ACHN (cell line): ENCODE data around the gene COL4A1.

Source experiments
- DNase-seq: peaks from one replicate; pipeline ENCODE4 v3.0.0-alpha.2; 2015
- in situ Hi-C: cut with HindIII; loops from 2 replicates; pipeline ENCODE4 v1.10.0; 2017; ENCODE audit warnings: low sequenced_read_pairs, low pct_ligation_motif_present, low pct_unique_long_range_greater_than_20kb

The COL4A1 gene

DNA sequence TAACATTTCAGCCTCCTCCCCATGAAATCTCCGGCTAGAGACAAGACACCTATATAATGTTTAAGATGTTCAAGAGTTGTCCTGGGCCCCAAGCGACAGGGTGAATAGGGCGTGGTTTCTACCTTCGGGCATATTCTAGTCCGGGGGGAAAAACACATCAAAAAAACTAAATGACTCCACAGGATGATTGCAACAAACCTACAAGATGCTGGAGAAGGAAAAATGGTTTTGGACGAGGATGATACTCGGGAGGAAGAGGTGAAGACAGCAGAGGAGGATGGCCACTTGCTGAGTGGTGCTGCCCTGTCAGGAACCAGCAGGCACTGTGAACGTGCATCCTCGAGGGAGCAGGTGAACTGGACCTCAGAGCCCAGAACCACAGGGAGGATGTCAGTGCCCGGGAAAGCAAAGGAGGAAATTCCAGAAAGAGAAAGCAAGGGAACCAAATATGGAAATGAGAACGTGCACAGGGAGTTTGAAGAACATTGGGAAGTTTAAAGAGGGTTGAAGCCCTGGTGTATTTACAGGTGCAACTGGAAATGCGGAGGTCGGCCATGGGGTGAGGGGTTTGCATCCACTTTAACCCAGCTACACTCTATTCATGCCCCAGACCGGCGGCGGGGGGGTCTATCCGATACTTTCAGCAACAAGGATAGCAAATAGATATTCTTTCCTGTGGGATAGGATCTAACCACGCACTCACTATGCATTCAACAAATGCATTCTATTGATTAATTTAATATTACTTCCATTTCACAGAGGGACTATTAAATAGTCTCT is 50.6 kb downstream of the COL4A1 start:
- in situ Hi-C loops = no loop called here
- DNase-seq = no peak

DNA sequence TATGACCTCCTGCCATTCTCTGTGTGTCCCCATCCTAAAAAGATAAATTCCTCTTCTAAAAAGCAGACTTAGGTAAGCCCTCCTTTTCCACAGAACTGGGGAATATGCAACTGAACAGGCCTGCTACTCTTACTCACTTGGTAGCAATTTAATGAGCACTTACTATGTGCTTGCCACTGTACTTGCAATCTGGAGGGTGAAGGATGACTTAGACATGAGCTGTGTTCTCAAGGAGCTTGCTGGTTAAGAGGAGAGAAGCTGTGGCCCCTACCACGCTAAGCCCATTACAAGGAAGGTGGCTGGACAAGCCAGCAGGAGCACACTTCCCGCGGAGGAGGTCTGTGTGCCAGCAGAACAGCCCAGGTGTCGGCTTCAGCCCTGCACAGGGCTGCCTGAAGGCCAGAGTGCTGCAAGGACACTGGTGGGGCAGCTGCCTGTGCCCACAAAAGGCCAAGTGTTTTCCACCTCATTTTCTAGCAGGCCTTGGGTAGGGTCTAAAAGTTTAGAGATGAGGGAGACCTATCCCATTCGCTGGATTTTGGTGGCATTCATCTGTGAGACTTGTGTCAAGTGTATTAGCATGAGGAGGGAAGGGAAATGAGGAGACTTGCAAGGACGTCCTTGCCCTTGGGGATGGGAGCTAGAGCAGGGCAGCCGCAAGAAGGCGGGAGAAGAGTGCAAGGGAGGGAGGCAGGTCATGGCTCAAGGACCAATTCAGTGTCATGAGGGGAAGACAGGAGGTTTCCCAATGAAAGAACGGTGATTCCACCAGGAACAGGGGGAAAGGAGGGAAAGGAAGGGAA is 52.0 kb downstream of the COL4A1 start:
- in situ Hi-C loops = no loop called here
- DNase-seq = no peak

DNA sequence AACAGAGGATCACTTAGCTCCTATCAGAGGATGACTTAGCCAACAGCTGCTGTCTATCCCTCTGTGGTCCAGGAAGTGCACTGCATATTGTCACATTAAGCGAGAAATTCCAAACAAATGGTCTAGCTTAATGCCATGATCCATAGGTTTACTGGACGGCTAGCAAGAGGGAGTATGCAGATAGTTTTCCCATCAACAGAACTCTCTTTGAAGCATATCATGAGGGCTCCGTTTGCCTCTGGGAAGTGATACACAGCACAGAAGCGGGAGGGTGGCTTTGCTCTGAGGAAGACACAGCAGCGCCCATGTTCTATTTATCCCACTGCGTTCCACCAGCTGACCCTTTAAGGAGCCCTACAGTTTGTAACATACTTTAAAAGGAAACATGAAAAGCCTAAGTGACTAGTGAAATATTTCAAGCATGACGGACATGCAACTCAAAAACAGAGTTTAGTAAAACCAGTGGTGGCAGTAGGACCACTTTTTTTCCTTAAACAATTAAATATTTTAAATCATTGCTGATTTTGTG is 52.7 kb downstream of the COL4A1 start:
- DNase-seq = no peak
- in situ Hi-C loops = no loop called here

DNA sequence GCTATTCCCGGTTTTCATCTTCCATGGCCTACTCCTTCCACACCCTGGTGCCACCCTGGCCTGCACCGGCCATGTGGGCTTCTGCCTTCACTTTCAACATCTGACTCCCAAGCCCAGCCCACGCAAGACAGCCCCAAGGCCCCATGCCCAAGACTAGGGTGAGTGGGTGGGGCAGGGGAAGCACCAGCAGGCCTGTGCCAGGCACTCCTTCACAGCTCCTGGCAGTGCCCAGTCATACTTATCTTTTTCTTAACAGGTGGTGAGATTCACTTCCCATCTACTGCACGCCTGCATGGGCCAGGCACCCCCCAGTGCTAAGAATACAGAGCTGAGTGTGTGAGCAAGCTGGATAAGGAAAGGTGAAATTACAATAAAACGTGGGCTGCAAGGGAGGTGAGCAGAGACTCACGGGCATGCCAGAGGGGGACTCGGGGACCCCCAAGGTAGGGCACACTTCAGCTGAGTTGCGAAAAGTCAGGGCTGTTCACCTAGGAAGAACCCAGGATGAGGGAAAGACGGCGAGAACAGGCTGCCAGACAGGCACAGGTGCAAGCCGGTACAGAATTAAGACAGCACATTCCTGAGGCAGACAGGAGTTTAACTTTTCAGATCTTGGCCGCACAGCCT is 55.7 kb downstream of the COL4A1 start:
- in situ Hi-C loops = no loop called here
- no peak for DNase-seq

DNA sequence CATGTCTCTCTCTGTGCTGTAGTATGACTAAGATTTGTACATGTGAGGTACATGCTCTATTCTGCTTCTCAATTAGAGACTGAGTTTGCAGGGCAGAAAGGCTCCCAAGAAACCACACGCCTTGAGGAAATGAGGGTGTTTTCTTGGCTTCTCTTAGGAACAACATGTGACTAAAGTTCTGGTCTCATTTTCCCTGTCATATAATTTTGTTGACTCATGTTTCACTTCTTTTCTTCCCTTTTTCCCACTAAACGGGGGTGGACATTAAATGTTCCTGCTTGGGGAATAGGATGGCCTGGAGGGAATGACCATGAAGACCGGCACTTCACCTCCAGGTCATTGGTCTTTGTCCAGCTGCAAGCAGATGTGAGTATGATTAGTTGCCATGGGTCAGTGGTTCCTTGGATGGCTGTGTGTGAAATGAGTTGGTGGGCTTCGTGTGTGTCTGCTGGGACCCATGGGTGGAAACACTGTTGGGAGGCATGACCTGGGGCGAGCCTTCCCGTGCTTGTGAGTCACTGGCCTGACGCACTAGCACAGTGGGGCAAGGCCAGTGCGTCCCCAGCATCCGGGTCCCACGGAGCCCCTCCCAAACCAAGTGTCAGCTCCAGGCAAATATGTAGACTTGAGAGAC is 56.6 kb downstream of the COL4A1 start:
- in situ Hi-C loops = no loop called here
- no peak for DNase-seq

DNA sequence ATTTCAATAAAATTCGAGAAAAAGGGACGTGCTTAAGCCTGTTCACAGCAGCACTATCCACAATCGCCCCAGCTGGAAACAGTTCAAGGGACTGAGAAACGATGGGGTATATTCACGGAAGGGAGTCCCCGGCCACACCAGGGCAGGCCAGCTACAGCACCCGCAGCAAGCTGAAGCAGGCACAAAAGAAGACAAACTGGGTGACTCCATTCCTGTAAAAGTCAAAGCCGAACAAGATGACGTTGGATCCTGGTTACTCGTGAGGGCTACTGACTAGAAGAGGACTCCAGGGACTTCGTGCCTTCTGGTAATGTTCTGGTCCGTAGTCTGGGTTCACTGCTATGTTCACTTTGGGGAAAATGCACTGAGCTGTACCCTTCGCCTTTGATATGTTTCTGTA is 57.6 kb downstream of the COL4A1 start:
- in situ Hi-C loops = no loop called here
- DNase-seq = no peak

DNA sequence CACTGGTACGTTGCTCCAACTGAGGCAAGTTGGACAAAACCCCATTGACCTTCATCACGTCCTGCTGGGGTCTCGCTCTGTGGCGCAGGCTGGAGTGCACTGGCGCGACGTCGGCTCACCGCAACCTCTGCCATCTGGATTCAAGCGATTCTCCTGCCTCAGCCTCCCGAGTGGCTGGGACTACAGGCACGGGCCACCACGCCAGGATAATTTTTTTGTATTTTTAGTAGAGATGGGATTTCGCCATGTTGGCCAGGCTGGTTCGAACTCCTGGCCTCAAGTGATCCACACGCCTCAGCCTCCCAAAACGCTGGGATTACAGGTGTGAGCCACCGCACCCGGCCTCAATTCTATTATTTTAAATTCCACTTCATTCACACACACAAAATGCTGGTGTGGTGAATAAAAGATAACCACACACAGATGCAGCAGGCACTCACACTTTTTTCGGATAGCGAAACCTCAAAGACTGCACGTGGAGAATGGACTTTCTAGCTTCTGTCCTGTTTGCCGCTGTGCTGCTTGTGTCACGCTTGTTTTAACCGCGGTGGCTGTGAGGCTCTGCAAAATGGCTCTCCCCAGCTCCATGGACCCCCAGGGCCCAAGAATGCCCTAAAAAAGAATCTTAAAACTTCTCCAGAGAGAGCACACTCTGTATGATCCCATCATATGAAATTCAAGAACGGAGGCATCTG is 58.4 kb downstream of the COL4A1 start:
- in situ Hi-C loops = no loop called here
- DNase-seq = no peak

DNA sequence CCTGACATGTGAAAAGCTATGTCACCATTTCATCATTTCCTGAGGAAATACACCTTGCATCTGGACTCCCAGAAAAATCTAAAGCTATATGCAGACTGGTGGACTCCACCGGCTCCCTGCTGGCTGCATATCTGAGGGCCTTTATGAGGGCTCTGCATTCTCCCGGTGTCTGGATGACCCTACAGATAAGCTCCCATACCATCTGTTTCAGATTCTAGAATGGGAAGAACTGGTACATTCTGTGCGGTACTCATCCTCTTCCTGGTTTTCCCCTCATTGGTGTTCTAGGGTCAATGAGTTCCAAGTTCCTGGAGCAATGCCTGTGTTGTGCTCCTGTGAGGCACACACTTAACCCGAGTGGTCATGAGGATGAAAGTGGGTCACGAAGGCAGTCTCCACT is 60.4 kb downstream of the COL4A1 start:
- in situ Hi-C loops = no loop called here
- no peak for DNase-seq

DNA sequence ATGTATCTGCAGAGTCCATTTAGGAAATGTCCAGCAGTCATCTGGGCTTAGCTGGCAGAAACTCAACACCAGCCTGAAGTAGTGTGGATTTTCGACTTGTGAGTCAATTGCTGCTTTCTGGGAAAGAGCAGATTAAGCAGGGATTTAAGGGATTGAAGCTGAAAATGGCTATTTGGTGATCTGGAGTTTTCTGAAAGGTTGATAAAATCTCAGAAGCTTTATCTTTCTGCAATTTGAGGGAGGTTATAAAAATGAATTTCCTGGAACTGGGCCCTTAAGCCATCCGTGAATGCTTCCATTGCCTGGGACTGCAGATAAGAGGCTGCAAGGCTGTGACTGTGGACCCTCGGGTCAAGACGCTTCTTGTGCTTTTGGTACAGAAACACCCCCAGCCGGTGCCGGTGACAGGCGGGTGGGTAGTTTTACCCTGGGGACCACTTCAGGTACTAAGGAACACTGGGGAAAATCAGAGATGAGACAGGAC is 61.5 kb downstream of the COL4A1 start:
- no peak for DNase-seq
- in situ Hi-C loops = no loop called here

DNA sequence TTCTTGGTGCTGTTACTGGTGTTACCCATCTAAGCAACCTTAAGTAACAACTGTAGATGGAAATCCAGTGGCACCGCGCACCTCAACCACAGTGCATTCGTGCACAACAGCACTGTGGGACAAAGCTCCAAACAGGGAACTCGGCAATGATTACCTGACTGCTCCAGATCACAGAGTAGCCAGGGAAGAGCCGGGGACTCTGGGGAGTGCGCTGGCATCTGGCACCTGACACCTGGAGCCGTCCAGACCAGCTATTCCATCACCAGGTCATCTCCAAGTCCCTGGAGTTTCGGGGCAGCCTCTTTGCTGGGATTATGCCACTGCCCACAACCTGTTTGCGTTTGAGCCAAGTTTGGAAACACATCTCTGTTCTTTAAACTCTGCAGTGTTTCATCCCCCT is 62.0 kb downstream of the COL4A1 start:
- in situ Hi-C loops = no loop called here
- DNase-seq = no peak

DNA sequence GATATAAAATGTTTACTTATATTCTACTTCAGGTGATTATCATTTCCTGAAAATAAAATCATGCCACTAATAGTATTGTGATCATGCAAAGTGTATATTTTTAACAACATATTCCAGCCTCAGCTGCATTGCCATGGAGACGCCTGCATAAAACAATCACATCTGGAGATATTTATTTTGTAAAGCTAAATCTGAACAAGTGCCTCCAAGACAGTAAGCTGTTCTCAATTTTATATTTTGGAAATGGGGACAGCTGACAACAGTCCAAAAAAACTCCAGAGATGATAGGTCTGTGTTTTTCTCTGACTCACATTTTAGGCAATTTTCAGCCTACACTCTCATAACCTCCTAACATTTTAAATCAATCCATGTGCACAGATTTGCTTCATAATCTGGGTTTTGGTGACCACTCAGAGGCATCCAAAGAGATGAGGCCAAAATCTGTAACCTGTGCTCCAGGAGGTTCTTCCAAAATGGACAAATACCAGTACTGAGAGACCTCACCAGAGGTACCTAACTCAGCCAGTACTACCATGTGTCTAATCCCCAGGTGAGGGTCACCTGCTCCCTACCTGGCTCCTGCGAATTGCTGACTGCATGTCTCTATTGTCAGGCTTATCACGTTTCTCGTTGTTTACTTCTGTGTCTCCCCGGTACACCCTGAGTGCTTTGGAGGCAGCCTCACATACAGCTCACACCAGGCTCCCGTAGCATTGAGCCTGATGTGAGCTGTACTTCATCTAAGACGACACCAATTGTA is 62.7 kb downstream of the COL4A1 start:
- in situ Hi-C loops = no loop called here

DNA sequence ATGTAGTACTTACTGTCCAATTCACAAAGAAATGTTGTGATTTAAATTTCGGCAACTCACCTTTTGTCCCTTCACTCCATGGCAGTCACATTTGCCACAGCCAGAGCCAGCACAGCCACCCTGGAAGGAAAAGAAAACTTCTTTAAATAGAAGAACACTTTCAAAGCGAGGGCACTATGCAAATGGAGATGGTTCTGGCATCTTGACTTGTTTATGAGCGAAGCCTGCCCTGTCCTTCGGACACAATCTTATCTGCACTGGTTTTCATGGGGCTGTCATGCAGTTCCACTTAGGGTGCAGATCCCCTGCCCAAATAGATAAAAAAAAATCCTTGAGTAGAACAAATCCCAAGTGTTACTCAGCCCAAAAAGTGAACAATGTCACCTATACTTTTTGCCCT is 64.3 kb downstream of the COL4A1 start:
- in situ Hi-C loops = no loop called here
- DNase-seq = no peak

More for the DNA sequence above, 62.7 kb downstream of the COL4A1 start:
- DNase-seq = no peak

DNA sequence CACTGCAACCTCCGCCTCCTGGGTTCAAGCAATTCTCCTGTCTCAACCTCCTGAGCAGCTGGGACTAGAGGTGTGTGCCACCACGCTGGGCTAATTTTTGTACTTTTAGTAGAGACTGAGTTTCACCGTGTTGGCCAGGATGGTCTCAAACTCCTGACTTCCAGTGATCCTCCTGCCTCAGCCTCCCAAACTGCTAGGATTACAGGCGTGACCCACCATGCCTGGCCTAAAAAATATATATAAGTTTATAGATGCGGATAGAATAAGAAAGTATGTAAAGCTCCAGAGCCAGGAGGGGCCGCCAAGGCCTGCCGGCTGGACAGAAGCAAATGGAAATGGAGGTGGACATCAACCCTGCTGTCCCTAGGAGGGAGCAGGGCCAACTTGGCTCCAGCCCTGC is 66.0 kb downstream of the COL4A1 start:
- DNase-seq = no peak
- in situ Hi-C loops = no loop called here

DNA sequence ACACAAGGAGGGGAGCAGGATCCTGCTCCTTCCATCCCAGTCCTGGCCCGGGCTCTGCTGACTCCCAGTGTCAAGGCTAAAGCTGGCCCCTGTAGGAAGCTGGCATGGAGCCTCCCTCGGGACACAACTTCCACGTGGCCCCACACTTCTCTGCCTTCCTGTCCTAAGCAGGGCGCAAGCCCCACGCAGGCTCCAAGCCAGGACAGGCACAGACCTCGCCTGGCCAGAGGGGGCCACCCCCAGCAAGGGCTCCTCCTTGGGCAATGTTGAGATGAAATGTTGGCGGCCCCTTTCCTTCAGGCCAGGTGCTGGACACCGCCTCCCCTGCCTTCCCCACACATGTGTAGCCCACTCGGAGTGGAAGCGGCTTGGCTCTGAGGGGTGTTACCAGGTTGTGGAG is 66.6 kb downstream of the COL4A1 start:
- no peak for DNase-seq
- in situ Hi-C loops = no loop called here

DNA sequence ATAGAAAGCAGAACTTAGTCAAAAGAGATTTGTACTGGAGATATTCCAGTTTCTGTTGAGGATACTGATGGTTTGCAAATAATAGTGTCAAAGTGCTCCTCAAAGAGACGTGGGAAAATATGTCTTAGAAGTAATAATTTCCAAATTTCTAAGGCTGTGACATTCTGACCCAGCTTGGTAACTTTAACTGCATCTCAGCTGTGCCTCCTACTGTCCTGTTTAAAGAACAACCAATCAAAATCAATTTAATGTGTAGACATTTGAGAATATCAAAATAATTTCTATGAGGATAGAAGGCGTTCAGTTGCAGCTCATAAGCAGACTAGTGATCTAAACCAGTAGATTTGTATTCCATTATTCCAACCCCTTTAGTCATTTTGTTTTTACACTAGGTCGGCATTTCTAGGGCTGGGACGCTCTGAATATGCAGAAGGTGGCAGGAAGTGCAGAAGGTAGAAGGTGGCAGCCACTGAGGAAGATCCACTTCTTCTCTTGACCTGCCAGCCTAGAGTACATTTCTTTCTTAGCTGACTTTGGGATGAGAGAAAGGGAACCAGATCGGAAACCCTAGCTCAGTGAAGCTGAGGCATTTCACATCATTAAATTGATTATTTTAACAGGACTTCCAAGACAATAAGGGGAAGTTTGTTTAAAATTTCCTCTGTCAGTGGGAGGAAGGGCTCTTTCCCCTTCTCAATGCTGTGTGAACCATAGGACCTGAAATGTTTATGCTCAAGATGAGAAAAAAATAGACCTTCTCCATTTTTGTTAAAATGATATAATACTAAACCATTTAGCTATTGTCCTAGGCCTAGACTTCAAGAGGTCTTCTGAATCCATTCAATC is 67.5 kb downstream of the COL4A1 start:
- in situ Hi-C loops = no loop called here
- no peak for DNase-seq

DNA sequence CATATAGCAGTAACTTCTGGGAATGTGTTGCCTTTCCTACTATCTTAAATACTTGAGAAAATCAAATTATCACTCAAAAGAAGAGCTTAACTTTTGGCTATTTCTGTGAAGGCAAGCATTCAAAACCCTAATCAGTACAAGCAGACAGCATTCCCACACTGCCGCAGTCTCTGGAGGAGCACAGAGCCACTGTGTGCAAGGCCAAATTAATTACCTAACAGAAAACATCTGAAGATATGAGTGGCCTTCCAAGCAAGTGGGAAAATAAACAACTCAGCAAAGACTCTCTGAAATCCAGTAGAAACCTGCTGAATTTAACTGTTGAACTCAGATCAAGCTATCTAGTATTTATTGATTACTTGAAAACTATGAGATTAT is 68.2 kb downstream of the COL4A1 start:
- in situ Hi-C loops = no loop called here
- no peak for DNase-seq
